HG02885 (cell line): ENCODE measurements around the gene PLVAP.

Source experiments
- ATAC-seq: cut with Tn5 transposase; IDR thresholded peaks from one replicate; pipeline ENCODE4 v1.9.1; 2021; ENCODE audit warnings: mild to moderate bottlenecking; ENCODE audit not compliant: unreplicated experiment, poor library complexity

PLVAP gene

GRCh38 chr19:17376935-17377600 is at the start of gene PLVAP:
Gene PLVAP, minus strand, starts transcription at chr19:17377342. Its CDS starts 54 bp downstream, at chr19:17377288.
- ATAC-seq, result no peak

GRCh38 chr19:17424743-17425365 is 47.7 kb upstream of the PLVAP start:
- ATAC-seq, result no peak

- no peak for ATAC-seq
Measured at GRCh38 chr19:17423429-17424208, 46.5 kb upstream of the PLVAP start.

GRCh38 chr19:17421942-17422341 is 44.8 kb upstream of the PLVAP start:
- ATAC-seq, result no peak

- ATAC-seq, result no peak
Measured at GRCh38 chr19:17420475-17420924, 43.4 kb upstream of the PLVAP start.

- ATAC-seq, result peak; percentile 92
Measured at GRCh38 chr19:17419621-17420474, 42.7 kb upstream of the PLVAP start, which contains the start of gene MVB12A. Gene MVB12A, plus strand, starts transcription at chr19:17420047. Its CDS starts 89 bp downstream, at chr19:17420136.

GRCh38 chr19:17419154-17419620 is 42.0 kb upstream of the PLVAP start:
- no peak for ATAC-seq

GRCh38 chr19:17418710-17419109 is 41.6 kb upstream of the PLVAP start:
- no peak for ATAC-seq

- ATAC-seq, result no peak
Measured at GRCh38 chr19:17415121-17415520, 38.0 kb upstream of the PLVAP start.

- no peak for ATAC-seq
Measured at GRCh38 chr19:17414097-17414496, 37.0 kb upstream of the PLVAP start.

GRCh38 chr19:17411801-17412200 is 34.7 kb upstream of the PLVAP start:
- ATAC-seq, result no peak

GRCh38 chr19:17409990-17410389 is 32.8 kb upstream of the PLVAP start:
- ATAC-seq, result no peak

GRCh38 chr19:17406887-17407196 is 29.7 kb upstream of the PLVAP start:
- ATAC-seq, result no peak

GRCh38 chr19:17406046-17406886 is 29.1 kb upstream of the PLVAP start:
- peak; percentile 14 for ATAC-seq

GRCh38 chr19:17405250-17406045 is 28.3 kb upstream of the PLVAP start, which contains the start of gene BST2:
Gene BST2, minus strand, starts transcription at chr19:17405630. Its CDS starts 55 bp downstream, at chr19:17405575.
- peak; percentile 83 for ATAC-seq

- no peak for ATAC-seq
Measured at GRCh38 chr19:17404621-17405249, 27.6 kb upstream of the PLVAP start.

- ATAC-seq, result no peak
Measured at GRCh38 chr19:17404015-17404414, 26.9 kb upstream of the PLVAP start.
